ENCODE measurements around the gene TMEM106A. TPM values are rescaled to one million over a fixed set of nuclear protein-coding genes. Genes with fewer than 3 reads are reported as not detected.
"Not testable (repeated sequence)": the region's sequence is repeated elsewhere in the genome, so short reads cannot be mapped to it uniquely, and the experiment has no call there.

Gene TMEM106A
- total and polyA plus RNA-seq, 4 donors, result 4.3 to 22.4 (median 10.0) TPM

GRCh38 chr17:43175213-43176118 is 36.2 kb upstream of the TMEM106A start:
- DNase-seq (no peak), ATAC-seq (ENCODE audit: insufficient read depth, low FRiP score) (no peak)
- WGBS, 2 donors, result 72 to 80% methylated on average over 4 of the region's 4 CpGs
- no peak for TF ChIP-seq CTCF (IDR thresholded peaks at IDR 0.05; ENCODE audit: control extremely low read depth, extremely low read depth)
- Histone ChIP-seq H3K9ac (ENCODE audit: insufficient read depth in 1 of 2, low read length in 2 of 2) (no peak overlapping the region), H3K4me1 (ENCODE audit: control insufficient read depth in 5 of 5, insufficient read depth in 5 of 5, low read length in 5 of 5) (peaks cover 0 to 25% (median 11%) of the 10 kb centered on the region in 5 donors), H3K9me3 (ENCODE audit: control insufficient read depth in 4 of 4, insufficient read depth in 3 of 4, low read length in 3 of 4) (no peaks in the 10 kb centered on the region), H3K27me3 (ENCODE audit: control insufficient read depth in 3 of 3, insufficient read depth in 3 of 3, low read length in 2 of 3) (no peaks in the 10 kb centered on the region), H3K27ac (ENCODE audit: low read depth in 1 of 2, low read length in 1 of 2) (no peak overlapping the region), H3K36me3 (ENCODE audit: control insufficient read depth in 4 of 4, insufficient read depth in 4 of 4, low read length in 4 of 4) (peaks cover 9 to 43% (median 19%) of the 10 kb centered on the region in 4 donors), H3K4me3 (no peak overlapping the region)

GRCh38 chr17:43176119-43176570 is 35.5 kb upstream of the TMEM106A start:
- peaks cover 0 to 25% (median 11%) of the 10 kb centered on the region in 5 donors for H3K4me1 ChIP-seq (ENCODE audit: control insufficient read depth in 5 of 5, insufficient read depth in 5 of 5, low read length in 5 of 5)
- H3K9ac ChIP-seq (ENCODE audit: insufficient read depth in 1 of 2, low read length in 2 of 2), result no peak overlapping the region
- TF ChIP-seq CTCF (IDR thresholded peaks at IDR 0.05; ENCODE audit: control extremely low read depth, extremely low read depth), result no peak
- H3K4me3 ChIP-seq, result no peak overlapping the region
- no peak overlapping the region for H3K27ac ChIP-seq (ENCODE audit: low read depth in 1 of 2, low read length in 1 of 2)
- no peak for ATAC-seq (ENCODE audit: insufficient read depth, low FRiP score)
- H3K36me3 ChIP-seq (ENCODE audit: control insufficient read depth in 4 of 4, insufficient read depth in 4 of 4, low read length in 4 of 4), result peaks cover 9 to 46% (median 22%) of the 10 kb centered on the region in 4 donors
- H3K9me3 ChIP-seq (ENCODE audit: control insufficient read depth in 4 of 4, insufficient read depth in 3 of 4, low read length in 3 of 4), result no peaks in the 10 kb centered on the region
- 56 to 66% methylated on average over 2 of the region's 2 CpGs for WGBS, 2 donors
- H3K27me3 ChIP-seq (ENCODE audit: control insufficient read depth in 3 of 3, insufficient read depth in 3 of 3, low read length in 2 of 3), result no peaks in the 10 kb centered on the region
- DNase-seq, result no peak

GRCh38 chr17:43183921-43184320 is 27.8 kb upstream of the TMEM106A start:
- no peaks in the 10 kb centered on the region for H3K9me3 ChIP-seq (ENCODE audit: control insufficient read depth in 4 of 4, insufficient read depth in 3 of 4, low read length in 3 of 4)
- no peaks in the 10 kb centered on the region for H3K27me3 ChIP-seq (ENCODE audit: control insufficient read depth in 3 of 3, insufficient read depth in 3 of 3, low read length in 2 of 3)
- H3K36me3 ChIP-seq (ENCODE audit: control insufficient read depth in 4 of 4, insufficient read depth in 4 of 4, low read length in 4 of 4), result peaks cover 18 to 40% (median 21%) of the 10 kb centered on the region in 4 donors
- H3K4me1 ChIP-seq (ENCODE audit: control insufficient read depth in 5 of 5, insufficient read depth in 5 of 5, low read length in 5 of 5), result peaks cover 0 to 1% (median 0%) of the 10 kb centered on the region in 5 donors
- ATAC-seq (ENCODE audit: insufficient read depth, low FRiP score), result no peak
- no peak overlapping the region for H3K27ac ChIP-seq (ENCODE audit: low read depth in 1 of 2, low read length in 1 of 2)
- no peak for DNase-seq
- 95 to 96% methylated on average over 3 of the region's 3 CpGs for WGBS, 2 donors
- TF ChIP-seq CTCF (IDR thresholded peaks at IDR 0.05; ENCODE audit: control extremely low read depth, extremely low read depth), result no peak
- no peak overlapping the region for H3K4me3 ChIP-seq
- H3K9ac ChIP-seq (ENCODE audit: insufficient read depth in 1 of 2, low read length in 2 of 2), result no peak overlapping the region

- 94 to 98% methylated on average over 5 of the region's 5 CpGs for WGBS, 2 donors
- ATAC-seq (ENCODE audit: insufficient read depth, low FRiP score); H3K4me1 ChIP-seq (ENCODE audit: control insufficient read depth in 5 of 5, insufficient read depth in 5 of 5, low read length in 5 of 5); DNase-seq; H3K9ac ChIP-seq (ENCODE audit: insufficient read depth in 1 of 2, low read length in 2 of 2); H3K4me3 ChIP-seq; H3K27ac ChIP-seq (ENCODE audit: low read depth in 1 of 2, low read length in 1 of 2); H3K9me3 ChIP-seq (ENCODE audit: control insufficient read depth in 4 of 4, insufficient read depth in 3 of 4, low read length in 3 of 4); H3K27me3 ChIP-seq (ENCODE audit: control insufficient read depth in 3 of 3, insufficient read depth in 3 of 3, low read length in 2 of 3): not testable (repeated sequence)
- H3K36me3 ChIP-seq (ENCODE audit: control insufficient read depth in 4 of 4, insufficient read depth in 4 of 4, low read length in 4 of 4), result peaks cover 24 to 44% (median 36%) of the 10 kb centered on the region in 4 donors
Observed at GRCh38 chr17:43186656-43187055, 25.0 kb upstream of the TMEM106A start.

Data from lung (tissue), 12 donors.